K562 (cell line): Measurements from ENCODE around the gene ZNF83. TPM values are rescaled to one million over a fixed set of nuclear protein-coding genes. Genes with fewer than 3 reads are reported as not detected.

Experiments used
- ATAC-seq: fragments of 200-7000 bp; cut with Tn5 transposase; 3 replicates; pipeline ENCODE4 v1.9.1; 2020; ENCODE audit warnings: moderate library complexity
- BruUV-seq: library from RNA; stranded (reverse); fragments of 400-500 nt; replicated peaks from 2 replicates; lab custom pipeline; 2021; lab: Mats Ljungman, UMichigan
- CTCF ChIA-PET: fragments of 300-600 bp; formaldehyde crosslinking; extraction: SDS; loops from one replicate; lab custom pipeline; 2021; ENCODE audit warnings: low intra/inter-chr PET ratio; lab: Yijun Ruan, JAX
- POLR2A ChIA-PET: fragments of 300-600, 350-650 bp; sonication (Branson Sonifier 250); formaldehyde crosslinking; extraction: SDS; loops from one replicate; lab custom pipeline; 2021; ENCODE audit warnings: antibody characterized with exemption, inconsistent platforms; lab: Yijun Ruan, JAX
- DNase-seq, 4 experiments: peaks; one replicate each; pipeline versions ENCODE4 v3.0.0 to v3.0.0-alpha.2; 2011 to 2018; ENCODE audit warnings: low spot score in 3 of 4, mixed read lengths in 3 of 4; ENCODE audit errors: extremely low read depth in 1 of 4
- FAIRE-seq: peaks from 2 replicates; lab custom pipeline; 2011; peaks lifted over from hg19 to GRCh38; lab: Jason Lieb, UNC
- H2AFZ ChIP-seq: 2 replicates; pipeline ENCODE4 v1.6.0; 2011; ENCODE audit warnings: low read depth, low read length, control low read depth, inconsistent platforms
- H3K27ac ChIP-seq: fragments of 200-600 bp; 3 replicates; pipeline ENCODE4 v1.8.0; 2011; ENCODE audit warnings: low read depth, mild to moderate bottlenecking, control low read depth, inconsistent platforms, low read length, moderate library complexity, mixed read lengths; ENCODE audit errors: extremely low read depth
- H3K27me3 ChIP-seq, 2 experiments: fragments of 300-600 bp in 1 of 2; 2 replicates in 1 of 2; 3 replicates in 1 of 2; pipeline versions ENCODE4 v1.6.0 to v1.8.0; 2011; ENCODE audit warnings: inconsistent platforms in 2 of 2, low read length in 2 of 2, mild to moderate bottlenecking in 1 of 2, mixed read lengths in 1 of 2, moderate library complexity in 1 of 2; ENCODE audit not compliant: control insufficient read depth in 2 of 2, insufficient read depth in 2 of 2
- H3K36me3 ChIP-seq: fragments of 300-600 bp; 3 replicates; pipeline ENCODE4 v1.8.0; 2011; ENCODE audit warnings: mild to moderate bottlenecking, low read length, inconsistent platforms; ENCODE audit not compliant: control insufficient read depth, insufficient read depth
- H3K4me1 ChIP-seq, 2 experiments: fragments of 200-600 bp in 1 of 2; replicated peaks in 1 of 2; 2 replicates in 1 of 2; 3 replicates in 1 of 2; pipeline versions ENCODE4 v1.5.1 to v1.8.0; 2011; ENCODE audit warnings: inconsistent platforms in 2 of 2, low read length in 2 of 2, mild to moderate bottlenecking in 1 of 2, mixed read lengths in 1 of 2, moderate library complexity in 1 of 2; ENCODE audit not compliant: control insufficient read depth in 2 of 2, insufficient read depth in 2 of 2
- H3K4me2 ChIP-seq: 2 replicates; pipeline ENCODE4 v1.6.1; 2011; ENCODE audit warnings: low read length, control low read depth, inconsistent platforms, mixed read lengths; ENCODE audit not compliant: insufficient read depth
- H3K4me3 ChIP-seq: fragments of 200-600 bp; sonication (generic), shearing (Covaris generic); 2 replicates; pipeline ENCODE4 v1.5.1; 2016; ENCODE audit warnings: control low read depth, inconsistent platforms
- H3K79me2 ChIP-seq: fragments of 200-600 bp; 3 replicates; pipeline ENCODE4 v1.8.0; 2011; ENCODE audit warnings: low read length, inconsistent platforms; ENCODE audit not compliant: control insufficient read depth, insufficient read depth
- H3K9ac ChIP-seq, 2 experiments: 2 replicates each; pipeline versions ENCODE4 v1.6.0 to v1.6.1; 2011; ENCODE audit warnings: low read depth in 2 of 2, low read length in 2 of 2, control low read depth in 1 of 2, inconsistent platforms in 1 of 2, mild to moderate bottlenecking in 1 of 2, mixed read lengths in 1 of 2; ENCODE audit not compliant: insufficient read depth in 1 of 2
- H3K9me1 ChIP-seq: one replicate; pipeline ENCODE4 v1.6.0; 2011; ENCODE audit warnings: inconsistent platforms, mild to moderate bottlenecking, low read length, moderate library complexity; ENCODE audit not compliant: control insufficient read depth, insufficient read depth
- H3K9me3 ChIP-seq: replicated peaks from 2 replicates; pipeline ENCODE4 v1.5.1; 2011; ENCODE audit warnings: low read depth, low read length, inconsistent platforms; ENCODE audit not compliant: control insufficient read depth, insufficient read depth
- H4K20me1 ChIP-seq: replicated peaks from 2 replicates; pipeline ENCODE4 v1.6.1; 2011; ENCODE audit warnings: low read length, inconsistent platforms, mixed read lengths; ENCODE audit not compliant: control insufficient read depth, insufficient read depth
- ERF ChIP-seq: fragments of 450-650 bp; formaldehyde crosslinking; IDR thresholded peaks from 2 replicates; pipeline ENCODE4 v1.4.0; 2020; ENCODE audit warnings: mild to moderate bottlenecking, mixed read lengths
- EZH2 ChIP-seq: IDR thresholded peaks from 2 replicates; pipeline ENCODE4 v1.6.1; 2012; ENCODE audit warnings: low read depth, mild to moderate bottlenecking, inconsistent platforms, low read length, borderline replicate concordance
- FOXA3 ChIP-seq, 2 experiments: fragments of 450-650 bp in 1 of 2; sonication (generic) in 1 of 2; formaldehyde crosslinking; IDR thresholded peaks in 1 of 2; conservative IDR thresholded peaks in 1 of 2; 2 replicates each; pipeline versions ENCODE4 v1.4.0 to v1.8.0; 2020 to 2022; ENCODE audit warnings: mild to moderate bottlenecking in 2 of 2, missing genetic modification reagents in 1 of 2
- MEF2A ChIP-seq: IDR thresholded peaks from 2 replicates; pipeline ENCODE4 v1.6.1; 2011; ENCODE audit warnings: low read depth, mild to moderate bottlenecking, low read length, moderate library complexity; ENCODE audit not compliant: control insufficient read depth
- RNF2 ChIP-seq: sonication (generic); IDR thresholded peaks from 2 replicates; pipeline ENCODE4 v1.6.1; 2016
- SMAD1 ChIP-seq: fragments of 150-350 bp; IDR thresholded peaks from 2 replicates; pipeline ENCODE4 v1.6.1; 2014; ENCODE audit warnings: low read length, low read depth; ENCODE audit not compliant: partially characterized antibody
- TARDBP ChIP-seq: fragments of 450-650 bp; IDR thresholded peaks from 2 replicates; pipeline ENCODE4 v1.6.1; 2016
- TSC22D4 ChIP-seq: fragments of 450-650 bp; IDR thresholded peaks from 2 replicates; pipeline ENCODE4 v1.6.1; 2016; ENCODE audit warnings: missing genetic modification characterization, missing biosample characterization, control low read depth
- ZFP1 ChIP-seq: fragments of 450-650 bp; formaldehyde crosslinking; IDR thresholded peaks from 2 replicates; pipeline ENCODE4 v1.4.0; 2020; ENCODE audit warnings: mild to moderate bottlenecking, mixed read lengths
- ZNF324 ChIP-seq: fragments of 250-450 bp; sonication (Bioruptor Pico); IDR thresholded peaks from 2 replicates; pipeline ENCODE4 v1.4.0; 2020; ENCODE audit warnings: mild to moderate bottlenecking
- ZNF384 ChIP-seq: IDR thresholded peaks from 2 replicates; pipeline ENCODE4 v1.6.1; 2012; ENCODE audit warnings: low read depth, low read length, improper control_type of control experiment
- WGBS: fragments of 100-300 bp; shearing (Covaris generic); methylation state at CpG from one replicate; pipeline ENCODE4 v1.1.6; 2016; ENCODE audit warnings: low coverage, mixed read lengths; ENCODE audit not compliant: insufficient coverage; ENCODE audit errors: missing lambda C conversion rate; 5-methylcytosine and 5-hydroxymethylcytosine counted together
- in situ Hi-C: fragments of 300-500 bp; cut with MboI; formaldehyde crosslinking; loops from 4 replicates; pipeline ENCODE4 v1.15.0; 2018; ENCODE audit warnings: inconsistent platforms, mixed read lengths
- intact Hi-C: fragments of 100-400 bp; cut with micrococcal nuclease; formaldehyde crosslinking; loops from 2 replicates; pipeline ENCODE4 v1.14.2; 2022
- polyA plus RNA-seq, 8 experiments: library from polyadenylated mRNA; depleted of rRNA in 4 of 8; stranded (reverse) in 5 of 8; unstranded in 3 of 8; fragments of >200 nt; fragmentation: Nextera tagmentation in 2 of 8; fragmentation: Illumina TruSeq in 1 of 8; extraction: Ambion mirVana in 2 of 8; extraction: Trizol in 1 of 8; gene quantifications; 2 replicates each; pipeline versions ENCODE4 v1.2.1 to v1.2.3, GENCODE V29; 2011 to 2014; ENCODE audit warnings: inconsistent platforms in 1 of 8, missing spikeins in 1 of 8
- total RNA-seq, 7 experiments: library from RNA; depleted of rRNA in 6 of 7; stranded (reverse); fragments of >200 nt in 6 of 7; fragmentation: Illumina TruSeq in 2 of 7; extraction: Trizol in 2 of 7; gene quantifications; 2 replicates each; pipeline versions ENCODE4 v1.2.1 to v1.2.3, GENCODE V29; 2011 to 2021; ENCODE audit warnings: low replicate concordance in 1 of 7
- TF ChIP-seq, protein P1 (sequence below): fragments of 250-450 bp; sonication (Bioruptor Pico); IDR thresholded peaks from 2 replicates; pipeline ENCODE4 v1.9.0; 2021; ENCODE audit warnings: mild to moderate bottlenecking
- TF ChIP-seq, protein P2 (sequence below): sonication (generic); formaldehyde crosslinking; IDR thresholded peaks from 2 replicates; pipeline ENCODE4 v1.8.1; 2023; ENCODE audit warnings: mild to moderate bottlenecking, missing genetic modification reagents
- TF ChIP-seq, protein P3 (sequence below): IDR thresholded peaks from 2 replicates; pipeline ENCODE4 v1.6.1; 2011; ENCODE audit warnings: borderline replicate concordance, low read depth, mild to moderate bottlenecking, moderate library complexity, low read length; ENCODE audit not compliant: insufficient read depth, poor library complexity, severe bottlenecking

The ZNF83 gene
- total and polyA plus RNA-seq, 9 of the 15 experiments (the other 6 are each of a cell fraction or from before 2014, with no cell fraction given) = 18.6 to 74.3 (median 51.9) TPM

DNA sequence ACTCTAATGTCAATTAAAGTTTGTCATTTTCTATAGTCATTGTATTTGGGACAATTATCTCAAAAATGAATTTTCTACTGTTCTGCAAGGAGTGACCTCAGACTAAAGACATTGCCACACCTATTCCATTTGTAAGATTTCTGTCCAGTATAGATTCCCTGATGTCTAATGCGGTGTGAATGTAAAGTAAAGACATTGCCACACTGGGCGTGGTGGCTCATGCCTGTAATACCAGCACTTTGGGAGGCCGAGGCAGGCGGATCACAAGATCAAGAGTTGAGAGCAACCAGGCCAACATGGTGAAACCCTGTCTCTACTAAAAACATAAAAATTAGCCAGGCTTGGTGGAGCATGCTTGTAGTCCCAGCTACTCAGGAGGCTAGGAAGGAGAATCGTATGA is 13.8 kb upstream of the ZNF83 start:
- H3K79me2 ChIP-seq = no peaks in the 10 kb centered on the region
- WGBS = 99% methylated on average over 5 of the region's 5 CpGs
- H3K9me1 ChIP-seq = no peaks in the 10 kb centered on the region
- POLR2A ChIA-PET = no interaction called here
- H3K27ac ChIP-seq = no peak overlapping the region
- BruUV-seq = no TSS peak
- H4K20me1 ChIP-seq = no peaks in the 10 kb centered on the region
- DNase-seq (no peak), FAIRE-seq (no peak), ATAC-seq (no peak)
- no peaks in the 10 kb centered on the region for H3K4me1 ChIP-seq
- H3K4me2 ChIP-seq = no peak overlapping the region
- in situ Hi-C loops = no loop called here
- H3K36me3 ChIP-seq = peaks cover 75% of the 10 kb centered on the region
- CTCF ChIA-PET = no interaction called here
- intact Hi-C loops = no loop called here
- no peak overlapping the region for H3K9ac ChIP-seq
- H2AFZ ChIP-seq = no peak overlapping the region
- no peaks in the 10 kb centered on the region for H3K27me3 ChIP-seq
- H3K9me3 ChIP-seq = 0 out of 2 replicates have a peak, but pooled peaks cover 3% of the 10 kb centered on the region
- no peak overlapping the region for H3K4me3 ChIP-seq
- TF ChIP-seq ZNF324 (CRISPR knock-in tag) (no peak), ZNF384 (no peak), ZFP1 (CRISPR knock-in tag) (no peak), ERF (no peak), TSC22D4 (tag) (no peak), TARDBP (no peak), FOXA3 (CRISPR knock-in tag; conservative IDR thresholded peaks at IDR 0.05 in 1 of 2, IDR thresholded peaks at IDR 0.05 in 1 of 2) (no peak), EZH2 (no peak), SMAD1 (no peak), RNF2 (no peak), MEF2A (no peak)
- TF ChIP-seq, protein P1, sequence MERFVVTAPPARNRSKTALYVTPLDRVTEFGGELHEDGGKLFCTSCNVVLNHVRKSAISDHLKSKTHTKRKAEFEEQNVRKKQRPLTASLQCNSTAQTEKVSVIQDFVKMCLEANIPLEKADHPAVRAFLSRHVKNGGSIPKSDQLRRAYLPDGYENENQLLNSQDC (CRISPR knock-in tag) = no peak
- TF ChIP-seq, protein P2, sequence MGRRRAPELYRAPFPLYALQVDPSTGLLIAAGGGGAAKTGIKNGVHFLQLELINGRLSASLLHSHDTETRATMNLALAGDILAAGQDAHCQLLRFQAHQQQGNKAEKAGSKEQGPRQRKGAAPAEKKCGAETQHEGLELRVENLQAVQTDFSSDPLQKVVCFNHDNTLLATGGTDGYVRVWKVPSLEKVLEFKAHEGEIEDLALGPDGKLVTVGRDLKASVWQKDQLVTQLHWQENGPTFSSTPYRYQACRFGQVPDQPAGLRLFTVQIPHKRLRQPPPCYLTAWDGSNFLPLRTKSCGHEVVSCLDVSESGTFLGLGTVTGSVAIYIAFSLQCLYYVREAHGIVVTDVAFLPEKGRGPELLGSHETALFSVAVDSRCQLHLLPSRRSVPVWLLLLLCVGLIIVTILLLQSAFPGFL (CRISPR knock-in tag) = no peak
- TF ChIP-seq, protein P3, sequence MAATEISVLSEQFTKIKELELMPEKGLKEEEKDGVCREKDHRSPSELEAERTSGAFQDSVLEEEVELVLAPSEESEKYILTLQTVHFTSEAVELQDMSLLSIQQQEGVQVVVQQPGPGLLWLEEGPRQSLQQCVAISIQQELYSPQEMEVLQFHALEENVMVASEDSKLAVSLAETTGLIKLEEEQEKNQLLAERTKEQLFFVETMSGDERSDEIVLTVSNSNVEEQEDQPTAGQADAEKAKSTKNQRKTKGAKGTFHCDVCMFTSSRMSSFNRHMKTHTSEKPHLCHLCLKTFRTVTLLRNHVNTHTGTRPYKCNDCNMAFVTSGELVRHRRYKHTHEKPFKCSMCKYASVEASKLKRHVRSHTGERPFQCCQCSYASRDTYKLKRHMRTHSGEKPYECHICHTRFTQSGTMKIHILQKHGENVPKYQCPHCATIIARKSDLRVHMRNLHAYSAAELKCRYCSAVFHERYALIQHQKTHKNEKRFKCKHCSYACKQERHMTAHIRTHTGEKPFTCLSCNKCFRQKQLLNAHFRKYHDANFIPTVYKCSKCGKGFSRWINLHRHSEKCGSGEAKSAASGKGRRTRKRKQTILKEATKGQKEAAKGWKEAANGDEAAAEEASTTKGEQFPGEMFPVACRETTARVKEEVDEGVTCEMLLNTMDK = no peak
- TF ChIP-seq, all 486 proteins: peak for 0
